ENCODE measurements around the gene MTG2.

MTG2 gene

GRCh38 chr20:62163485-62163865 is 19.4 kb upstream of the MTG2 start:
- DNase-seq (ENCODE audit: low read depth): no peak

GRCh38 chr20:62163986-62164762 is 18.7 kb upstream of the MTG2 start:
- no peak for DNase-seq (ENCODE audit: low read depth)

DNA sequence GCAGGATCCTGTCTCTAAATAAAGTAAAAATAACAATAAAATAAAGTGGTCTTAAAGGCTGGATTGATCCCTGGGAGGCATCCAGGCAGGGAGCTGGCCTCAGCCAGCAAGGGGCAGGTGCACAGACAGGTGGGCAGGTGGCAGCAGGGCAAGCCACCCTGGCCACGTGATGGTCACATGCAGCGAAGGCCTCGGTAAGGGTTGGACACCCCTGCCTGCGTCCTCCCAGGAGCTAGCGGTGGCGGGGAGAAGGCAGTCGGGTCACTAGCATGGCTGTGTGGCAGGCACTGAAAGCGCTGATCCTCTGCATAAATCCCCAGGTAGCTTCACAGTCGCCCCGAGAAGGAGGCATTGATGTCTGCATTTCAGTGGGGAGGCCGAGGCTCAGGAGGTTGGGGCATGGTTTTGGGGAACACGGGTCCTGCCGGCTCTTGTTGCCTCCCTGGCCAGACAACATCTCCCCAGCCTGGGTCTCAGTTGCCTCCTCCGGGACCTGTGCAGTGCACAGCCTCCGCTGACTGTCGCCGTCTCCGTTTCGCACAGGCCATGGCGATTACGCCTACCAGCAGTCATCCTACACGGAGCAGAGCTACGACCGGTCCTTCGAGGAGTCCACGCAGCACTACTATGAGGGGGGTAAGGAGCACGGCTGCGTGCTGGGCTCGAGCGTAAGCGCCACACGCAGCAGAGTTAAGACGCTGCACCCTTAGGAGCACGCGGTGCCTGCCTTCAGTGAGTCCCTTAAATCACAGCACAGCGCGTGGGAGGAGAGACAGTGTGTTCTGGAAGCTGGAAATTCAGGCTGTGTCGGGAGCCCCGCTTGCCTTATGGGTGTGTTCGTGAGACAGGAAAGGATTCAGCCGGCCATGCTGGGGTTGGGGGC is 17.7 kb upstream of the MTG2 start:
- DNase-seq (ENCODE audit: low read depth): no peak

DNA sequence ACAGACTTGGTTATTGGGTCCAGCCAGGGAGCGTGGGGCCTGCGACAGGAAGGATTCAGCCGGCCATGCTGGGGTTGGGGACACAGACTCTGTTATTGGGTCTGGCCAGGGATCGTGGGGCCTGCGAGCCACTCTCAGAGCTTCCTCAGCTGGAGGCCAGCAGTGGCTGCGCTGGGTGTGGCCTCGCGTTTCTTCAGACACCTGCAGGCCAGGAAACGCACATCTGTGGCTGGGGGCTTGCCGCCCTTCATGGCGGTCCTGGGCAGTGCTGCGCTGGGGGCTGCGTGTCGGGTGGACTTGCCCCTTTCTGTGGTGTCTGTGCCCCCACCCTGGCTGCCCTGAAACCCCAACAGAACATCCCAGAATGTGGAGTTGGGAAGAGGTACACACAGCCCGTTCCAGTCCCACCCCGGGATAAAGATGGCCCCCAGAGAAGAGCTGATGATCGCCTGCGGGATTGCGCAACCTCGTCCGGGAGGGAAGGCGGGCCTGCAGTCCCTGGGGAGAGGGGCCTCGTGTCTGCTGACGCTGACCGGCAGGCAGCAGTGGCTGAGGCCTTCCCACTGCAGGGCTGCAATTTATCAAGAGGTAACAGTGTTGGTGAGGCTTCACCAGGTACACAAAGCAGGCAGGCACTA is 16.9 kb upstream of the MTG2 start:
- DNase-seq (ENCODE audit: low read depth): no peak

DNA sequence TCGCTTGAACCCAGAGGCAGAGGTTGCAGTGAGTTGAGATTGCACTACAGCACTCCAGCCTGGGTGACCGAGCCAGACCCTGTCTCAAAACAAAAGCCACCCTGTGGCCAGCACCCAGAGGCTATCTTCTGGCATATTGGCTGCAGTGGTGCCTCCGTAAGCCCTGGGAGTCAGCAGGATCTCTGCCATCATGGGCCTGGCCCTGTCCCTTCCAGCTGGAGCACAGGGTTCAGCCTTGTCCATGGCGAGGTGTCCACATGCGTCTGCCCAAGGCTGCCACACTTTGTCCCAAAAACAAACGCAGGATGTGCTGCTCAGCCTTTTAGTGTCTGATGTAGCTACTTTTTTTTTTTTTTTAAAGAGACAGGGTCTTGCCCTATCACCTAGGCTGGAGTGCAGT is 15.4 kb upstream of the MTG2 start:
- no peak for DNase-seq (ENCODE audit: low read depth)

GRCh38 chr20:62168061-62168460 is 14.8 kb upstream of the MTG2 start:
- DNase-seq (ENCODE audit: low read depth): no peak

GRCh38 chr20:62168890-62169435 is 13.9 kb upstream of the MTG2 start:
- DNase-seq (ENCODE audit: low read depth): no peak

DNA sequence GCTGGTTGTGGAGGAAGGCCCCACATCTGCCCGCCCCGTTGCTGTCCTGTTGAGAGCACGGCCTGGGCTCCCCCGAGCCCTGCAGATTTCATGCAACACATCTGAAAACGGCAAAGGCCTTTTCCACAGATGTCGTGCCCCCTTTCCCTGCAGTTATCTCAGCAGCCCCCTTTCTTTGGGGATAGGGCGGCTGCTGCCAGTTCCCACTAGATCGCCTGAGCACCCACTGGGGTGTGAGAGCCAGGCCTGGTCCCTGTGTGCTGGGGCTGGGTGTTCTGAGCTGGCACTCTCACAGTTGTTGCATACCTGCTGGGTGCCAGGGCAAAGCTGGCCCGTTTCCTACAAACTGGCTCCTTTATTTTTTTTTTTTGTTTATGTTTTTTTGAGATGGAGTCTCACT is 12.3 kb upstream of the MTG2 start:
- DNase-seq (ENCODE audit: low read depth): no peak

DNA sequence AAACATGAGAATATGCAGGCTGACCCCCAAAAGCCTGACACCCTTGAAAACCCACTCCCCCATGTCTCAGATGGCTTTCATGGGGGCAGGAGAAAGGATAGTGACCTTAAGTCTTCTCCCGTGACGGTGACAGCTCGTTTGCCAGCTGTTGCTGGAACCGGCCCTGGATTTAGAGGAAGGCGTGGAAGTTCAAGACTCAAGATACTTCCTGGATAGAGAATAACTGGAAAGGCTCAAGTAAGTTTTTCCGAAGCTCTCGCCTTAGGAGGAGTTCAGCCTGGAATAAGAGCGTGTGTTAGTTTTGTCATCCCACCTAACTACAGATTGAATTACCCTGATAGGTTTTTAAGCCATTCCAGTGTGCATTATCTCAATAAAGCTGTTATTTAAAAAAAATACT is 11.6 kb upstream of the MTG2 start:
- no peak for DNase-seq (ENCODE audit: low read depth)

GRCh38 chr20:62172666-62173065 is 10.2 kb upstream of the MTG2 start:
- no peak for DNase-seq (ENCODE audit: low read depth)

GRCh38 chr20:62174021-62174804 is 8.6 kb upstream of the MTG2 start:
- DNase-seq (ENCODE audit: low read depth): no peak

DNA sequence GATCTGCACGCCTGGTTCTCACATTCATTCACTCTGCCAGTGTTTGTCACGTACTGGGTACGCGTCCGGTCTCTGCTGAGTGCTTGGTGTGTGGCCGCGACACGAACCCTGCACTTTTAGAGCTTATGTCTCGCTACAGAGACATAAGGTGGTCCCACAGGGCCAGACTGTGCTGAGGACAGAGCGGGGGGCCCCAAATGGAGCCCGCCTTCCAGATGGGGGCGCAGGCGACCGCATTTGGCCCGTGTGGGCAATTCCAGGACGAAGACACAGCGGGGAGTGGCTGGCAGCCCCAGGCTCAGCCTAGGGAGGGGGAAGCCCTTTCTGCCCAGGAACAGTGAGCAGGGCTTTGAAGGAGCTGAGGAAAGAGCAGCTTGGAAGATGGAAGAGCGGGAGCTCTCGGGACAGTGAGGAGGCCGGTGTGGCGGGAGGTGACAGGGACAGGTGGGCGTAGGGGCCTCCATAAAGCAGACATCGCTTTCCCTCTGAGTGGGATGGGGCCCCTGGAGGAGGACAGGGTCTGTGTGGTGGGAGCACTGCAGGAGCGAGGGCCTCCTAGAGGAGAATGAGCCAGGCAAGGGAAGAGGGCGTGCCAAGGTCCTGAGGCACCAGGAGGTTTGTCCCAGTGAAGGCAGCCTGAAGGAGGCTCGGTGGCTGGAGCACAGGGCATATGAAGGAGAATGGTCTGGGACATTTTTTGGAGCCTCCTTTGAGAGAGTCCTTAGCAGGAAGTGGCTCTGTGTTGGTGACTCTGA is 7.8 kb upstream of the MTG2 start:
- no peak for DNase-seq (ENCODE audit: low read depth)

GRCh38 chr20:62175711-62176110 is 7.1 kb upstream of the MTG2 start:
- no peak for DNase-seq (ENCODE audit: low read depth)

GRCh38 chr20:62176866-62177265 is 6.0 kb upstream of the MTG2 start:
- DNase-seq (ENCODE audit: low read depth): no peak

- DNase-seq (ENCODE audit: low read depth): no peak
Observed at GRCh38 chr20:62177307-62177706, 5.5 kb upstream of the MTG2 start.

DNA sequence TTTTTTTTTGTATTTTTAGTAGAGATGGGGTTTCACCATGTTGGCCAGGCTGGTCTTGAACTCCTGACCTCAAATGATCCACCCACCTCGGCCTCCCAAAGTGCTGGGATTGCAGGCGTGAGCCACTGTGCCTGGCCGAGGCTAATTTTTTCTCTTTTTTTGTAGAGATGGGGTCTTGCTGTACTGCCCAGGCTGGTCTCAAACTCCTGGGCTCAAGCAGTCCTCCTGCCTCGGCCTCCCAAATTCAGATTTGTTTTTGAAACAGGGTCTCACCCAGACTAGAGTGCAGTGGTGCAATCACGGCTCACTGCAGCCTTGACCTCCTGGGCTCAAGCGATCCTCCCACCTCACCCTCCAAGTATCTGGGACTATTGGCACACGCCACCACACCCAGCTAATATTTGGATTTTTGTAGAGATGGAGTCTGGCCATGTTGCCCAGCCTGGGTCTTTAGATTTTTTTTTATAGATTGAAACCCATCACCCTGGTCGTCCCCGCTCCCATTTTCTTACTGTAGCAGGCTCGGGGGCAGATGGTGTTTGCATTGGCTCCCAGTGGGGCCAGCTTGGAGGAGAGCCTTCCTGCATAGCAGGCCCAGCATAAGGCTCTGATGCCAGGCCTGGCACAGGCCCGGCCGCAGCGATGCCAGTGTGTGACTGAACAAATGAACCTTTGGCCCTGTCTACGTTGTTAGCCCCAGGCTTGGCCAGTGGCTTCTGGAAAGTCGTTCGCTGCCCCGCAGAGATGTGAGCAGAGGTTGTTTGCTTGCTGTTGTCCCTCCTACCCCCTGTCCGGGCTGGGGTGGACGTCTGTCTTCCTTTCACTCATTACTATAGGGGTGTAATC is 4.3 kb upstream of the MTG2 start:
- DNase-seq (ENCODE audit: low read depth): no peak

DNA sequence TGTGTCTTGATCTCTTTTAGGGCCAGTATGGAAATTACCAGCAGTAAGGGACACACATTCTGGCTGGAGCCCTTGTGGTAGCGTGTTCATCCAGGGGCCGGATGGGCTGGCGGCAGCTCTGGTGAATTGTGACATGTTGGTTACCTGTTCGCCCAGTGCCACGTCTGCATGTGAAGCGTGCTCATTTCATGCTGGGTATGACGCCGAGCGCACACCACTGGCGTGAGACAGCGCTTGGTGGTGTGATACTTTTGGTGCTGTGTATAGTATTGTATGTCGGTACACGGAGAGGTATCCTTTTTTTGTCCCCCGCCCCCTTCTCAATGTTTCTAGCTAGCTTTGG is 3.7 kb upstream of the MTG2 start:
- DNase-seq (ENCODE audit: low read depth): no peak

GRCh38 chr20:62181808-62182207 is 1.0 kb upstream of the MTG2 start:
- no peak for DNase-seq (ENCODE audit: low read depth)

DNA sequence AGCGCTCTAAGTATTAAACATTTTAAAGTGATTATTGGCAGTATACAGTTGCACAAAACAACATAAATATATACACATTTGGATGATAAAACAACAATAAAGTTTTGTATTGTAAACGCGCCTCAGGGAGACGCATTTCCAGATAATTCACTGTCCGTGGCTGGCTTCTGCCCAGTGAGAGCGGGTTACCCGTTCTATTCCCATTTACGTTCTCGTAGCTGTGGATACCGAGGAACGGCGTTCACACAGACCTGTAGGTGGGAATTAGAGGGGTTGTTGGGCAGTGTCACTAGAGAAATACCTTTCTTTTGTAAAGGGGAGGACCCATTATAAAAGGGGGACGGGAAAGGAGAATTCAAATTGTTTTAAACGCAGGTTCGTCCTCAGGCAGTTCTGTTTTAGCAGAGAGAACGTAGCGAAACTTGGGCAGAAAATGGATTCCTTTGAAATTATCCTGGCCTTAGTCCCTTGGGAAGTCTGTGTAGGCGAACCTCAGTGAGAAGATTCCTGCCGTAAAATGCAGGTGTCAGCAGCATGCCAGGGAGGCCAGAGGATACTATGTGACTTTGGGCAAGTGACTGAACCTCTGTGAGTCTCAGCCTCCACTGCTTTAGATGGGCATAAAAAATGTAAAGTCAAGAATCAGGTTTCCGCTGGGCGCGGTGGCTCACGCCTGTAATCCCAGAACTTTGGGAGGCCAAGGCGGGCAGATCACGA is 756 bp downstream of the MTG2 start:
- no peak for DNase-seq (ENCODE audit: low read depth)

GRCh38 chr20:62186096-62186426 is 3.2 kb downstream of the MTG2 start:
- DNase-seq (ENCODE audit: low read depth): no peak
